ENCODE data around the gene PDE10A.

The PDE10A gene

GRCh38 chr6:165458134-165458533 is 204.9 kb downstream of the PDE10A start:
- no peak for DNase-seq

DNA sequence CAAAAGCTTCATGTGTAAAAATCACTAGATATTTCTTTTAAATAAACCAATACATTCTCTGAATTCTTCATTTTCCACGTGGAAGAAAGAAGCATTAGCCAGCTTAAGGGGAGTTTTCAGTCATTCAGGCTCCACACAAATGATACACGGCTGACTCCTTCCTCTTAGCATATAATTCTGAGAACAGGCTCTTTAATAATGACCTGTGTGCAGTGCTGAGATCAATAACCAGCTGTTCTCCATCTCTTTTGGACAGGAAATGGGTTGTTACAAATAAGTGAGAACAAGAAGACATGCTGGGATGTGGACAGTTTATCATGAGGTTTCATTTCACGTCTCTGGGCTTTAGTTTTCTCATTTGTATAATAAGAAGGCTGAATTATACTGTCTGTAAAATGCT is 206.8 kb downstream of the PDE10A start:
- no peak for DNase-seq

GRCh38 chr6:165455488-165455887 is 207.6 kb downstream of the PDE10A start:
- no peak for DNase-seq

- no peak for DNase-seq
Measured at GRCh38 chr6:165453395-165453794, 209.6 kb downstream of the PDE10A start.

- no peak for DNase-seq
Measured at GRCh38 chr6:165451838-165452237, 211.2 kb downstream of the PDE10A start.

GRCh38 chr6:165448210-165448609 is 214.8 kb downstream of the PDE10A start:
- no peak for DNase-seq

- no peak for DNase-seq
Measured at GRCh38 chr6:165447141-165447540, 215.9 kb downstream of the PDE10A start.

GRCh38 chr6:165446331-165446730 is 216.7 kb downstream of the PDE10A start:
- no peak for DNase-seq

- DNase-seq, result no peak
Measured at GRCh38 chr6:165443462-165443861, 219.6 kb downstream of the PDE10A start.

DNA sequence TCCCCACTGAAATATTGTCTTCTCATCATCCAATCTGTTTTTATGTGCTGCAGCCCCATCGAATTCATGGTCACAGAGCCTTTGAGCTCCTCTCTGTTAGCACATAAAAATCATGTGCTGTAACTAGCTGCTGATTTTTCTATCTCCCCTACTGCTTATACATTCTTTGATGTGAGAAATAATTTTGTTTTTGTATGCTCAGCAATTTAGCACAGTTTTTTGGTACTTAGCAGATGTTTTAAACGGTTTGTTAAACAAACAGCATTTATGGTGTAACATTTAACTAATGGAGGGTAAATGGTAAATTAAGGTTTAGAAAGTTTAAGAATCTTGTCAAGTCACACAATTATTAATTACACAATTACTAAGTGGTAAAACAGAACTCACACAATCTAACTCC is 221.9 kb downstream of the PDE10A start:
- no peak for DNase-seq

DNA sequence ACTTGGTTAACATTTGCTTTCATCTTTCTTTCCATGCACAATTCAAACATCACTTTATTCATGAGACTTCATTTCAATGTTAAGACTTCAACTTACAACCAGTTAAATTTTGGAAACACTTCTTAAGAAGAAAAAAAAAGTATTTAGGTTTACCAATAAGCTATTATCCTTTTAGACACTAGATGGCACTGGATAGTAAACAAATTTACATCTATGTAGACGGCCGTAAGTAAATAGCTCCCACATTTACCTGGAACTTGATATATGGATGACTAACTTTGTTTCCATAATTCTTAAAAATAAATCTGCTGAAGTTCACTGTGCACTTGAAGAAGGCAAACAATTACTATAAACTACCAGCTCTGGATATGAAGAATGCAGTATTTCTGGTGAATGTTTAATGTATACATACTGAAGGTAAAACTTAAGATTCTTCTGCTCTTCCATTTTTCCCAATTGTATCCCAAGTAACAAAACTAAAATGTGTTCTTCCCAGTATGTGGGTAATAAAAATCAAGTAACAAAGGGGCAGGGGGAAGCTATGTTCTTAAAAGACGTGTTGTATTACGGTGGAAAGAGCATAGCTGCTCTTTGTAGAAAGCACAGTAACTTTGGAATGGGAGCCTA is 223.0 kb downstream of the PDE10A start:
- DNase-seq, result no peak

GRCh38 chr6:165426892-165427291 is 236.1 kb downstream of the PDE10A start:
- DNase-seq, result no peak

GRCh38 chr6:165422192-165422591 is 240.8 kb downstream of the PDE10A start:
- no peak for DNase-seq

- DNase-seq, result no peak
Measured at GRCh38 chr6:165417278-165417865, 245.7 kb downstream of the PDE10A start.

DNA sequence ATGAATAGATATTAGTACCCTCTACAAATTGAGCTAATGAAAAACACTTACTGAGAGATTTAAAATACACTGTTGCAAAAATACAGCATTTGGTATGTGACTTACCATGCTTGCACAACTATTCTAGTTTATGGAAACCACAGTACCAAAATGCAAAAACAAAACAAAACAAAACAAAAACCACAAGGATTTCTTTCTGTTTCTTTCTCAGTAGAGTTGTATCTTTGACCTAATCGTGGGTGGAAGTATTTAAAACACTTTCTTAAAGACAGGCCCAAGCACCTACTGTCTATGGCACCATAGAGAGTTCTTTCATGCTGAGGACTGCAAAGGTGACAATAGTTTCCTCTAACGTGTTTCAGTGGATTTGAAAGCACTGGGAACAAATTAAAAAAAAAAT is 258.3 kb downstream of the PDE10A start:
- no peak for DNase-seq

- no peak for DNase-seq
Measured at GRCh38 chr6:165404296-165404695, 258.7 kb downstream of the PDE10A start.

GRCh38 chr6:165403006-165403595 is 259.9 kb downstream of the PDE10A start:
- no peak for DNase-seq

DNA sequence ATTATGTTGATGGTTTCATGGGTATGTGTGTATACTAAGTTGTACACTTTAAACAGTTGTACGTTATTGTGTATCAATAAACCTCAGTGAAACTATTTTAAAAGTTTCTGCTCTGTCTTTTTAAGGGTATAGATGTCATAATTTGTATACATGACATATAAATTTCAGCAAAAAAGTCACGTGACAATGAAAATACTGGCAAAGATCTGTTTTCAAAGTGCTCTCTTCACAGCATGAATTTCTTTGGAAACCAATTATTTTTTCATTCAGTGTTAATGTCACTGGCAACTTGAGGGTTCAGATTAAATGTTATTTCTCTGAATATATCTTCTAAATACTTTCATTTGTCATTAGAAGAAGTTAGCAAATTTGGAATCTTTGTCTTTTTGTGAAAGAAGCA is 261.9 kb downstream of the PDE10A start:
- no peak for DNase-seq

GRCh38 chr6:165390475-165390874 is 272.6 kb downstream of the PDE10A start:
- DNase-seq, result no peak

DNA sequence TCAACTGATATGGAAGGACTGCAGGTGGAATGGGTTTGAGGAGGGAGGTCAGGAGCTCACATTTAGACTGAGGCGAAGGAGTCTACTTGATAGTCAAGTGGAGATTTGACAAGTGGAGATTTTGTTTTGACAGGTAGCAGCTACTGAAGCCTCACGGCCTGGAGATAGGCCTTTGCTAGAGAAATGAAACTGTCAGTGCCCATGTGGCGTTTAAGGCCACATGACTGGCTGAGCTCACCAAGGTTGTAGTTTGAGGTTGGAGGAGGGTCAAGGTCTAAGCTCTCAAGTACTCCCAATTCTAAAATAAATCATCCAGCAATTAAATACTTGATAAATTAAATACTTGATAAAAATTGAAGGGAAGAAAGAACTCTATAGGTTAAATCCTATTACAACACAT is 273.5 kb downstream of the PDE10A start:
- no peak for DNase-seq

DNA sequence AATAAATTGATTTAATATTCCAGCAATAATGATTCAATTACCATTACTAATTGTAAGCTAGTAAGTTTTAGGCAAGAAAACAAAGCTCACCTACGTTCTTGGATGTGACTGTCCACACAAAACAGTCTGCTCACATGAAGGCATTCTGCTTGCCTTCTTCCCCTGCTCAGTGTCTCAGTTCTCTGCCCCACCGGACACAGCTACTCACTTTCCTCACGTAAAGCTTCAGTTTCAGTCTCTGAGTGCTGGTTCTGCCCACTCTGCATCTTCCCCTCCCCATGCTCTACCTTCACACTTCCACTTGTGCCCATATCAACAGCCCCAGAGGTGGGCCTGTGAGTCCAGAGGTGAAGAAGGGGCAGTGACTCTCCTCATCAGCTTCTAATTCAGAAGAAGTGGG is 279.7 kb downstream of the PDE10A start:
- no peak for DNase-seq

- DNase-seq, result no peak
Measured at GRCh38 chr6:165376100-165376499, 286.9 kb downstream of the PDE10A start.

GRCh38 chr6:165365371-165365770 is 297.7 kb downstream of the PDE10A start:
- no peak for DNase-seq

GRCh38 chr6:165345700-165346099 is 317.3 kb downstream of the PDE10A start:
- DNase-seq, result no peak

DNA sequence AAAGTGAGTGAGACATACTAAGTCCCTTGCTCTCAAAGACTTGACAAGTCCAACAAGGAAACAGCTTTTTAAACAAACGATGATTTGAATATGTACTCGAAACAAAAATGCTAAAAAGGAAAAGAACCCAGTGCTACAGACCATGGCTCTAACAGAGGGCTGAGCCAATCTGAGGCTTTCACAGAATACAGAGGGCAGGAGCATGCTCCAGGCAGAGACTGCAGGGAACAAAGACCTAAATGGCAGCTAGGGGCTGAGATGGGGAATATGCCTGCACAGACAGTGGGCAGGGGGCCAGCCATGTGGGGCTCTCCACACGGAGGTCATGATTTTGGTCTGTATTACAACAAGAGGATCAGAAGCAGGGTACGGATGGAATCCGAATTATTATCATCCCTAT is 322.5 kb downstream of the PDE10A start:
- DNase-seq, result no peak

Data from 8988T (cell line).